Mesenchymal stem cell (in vitro differentiated cells and primary cell): ENCODE results near the gene ELFN1.

ENCODE experiments used
- DNase-seq: peaks from one replicate; pipeline ENCODE4 v3.0.0-alpha.2; 2013
- H2AFZ ChIP-seq: one replicate; pipeline ENCODE4 v1.6.1; 2013; ENCODE audit warnings: low read depth, mild to moderate bottlenecking, control low read depth, inconsistent platforms, low read length, moderate library complexity
- H2AK5ac ChIP-seq: 2 replicates; pipeline ENCODE4 v1.6.1; 2013; ENCODE audit warnings: low read length, moderate library complexity, mild to moderate bottlenecking, inconsistent platforms; ENCODE audit not compliant: severe bottlenecking
- H2BK120ac ChIP-seq: one replicate; pipeline ENCODE4 v1.6.1; 2013; ENCODE audit warnings: low read depth, mild to moderate bottlenecking, inconsistent platforms, low read length, moderate library complexity
- H2BK12ac ChIP-seq, 2 experiments: one replicate each; pipeline ENCODE4 v1.6.1; 2013; ENCODE audit warnings: inconsistent platforms in 2 of 2, low read length in 2 of 2, mild to moderate bottlenecking in 2 of 2, moderate library complexity in 2 of 2, control low read depth in 1 of 2
- H2BK15ac ChIP-seq: one replicate; pipeline ENCODE4 v1.6.1; 2013; ENCODE audit warnings: mild to moderate bottlenecking, low read depth, inconsistent platforms; ENCODE audit not compliant: poor library complexity, severe bottlenecking
- H2BK5ac ChIP-seq: 2 replicates; pipeline ENCODE4 v1.6.1; 2013; ENCODE audit warnings: low read depth, mild to moderate bottlenecking, low read length, control low read depth, inconsistent platforms; ENCODE audit not compliant: poor library complexity, severe bottlenecking
- H3K14ac ChIP-seq, 2 experiments: one replicate each; pipeline ENCODE4 v1.6.1; 2013; ENCODE audit warnings: inconsistent platforms in 2 of 2, low read length in 2 of 2, control low read depth in 1 of 2, mild to moderate bottlenecking in 1 of 2, moderate library complexity in 1 of 2
- H3K18ac ChIP-seq, 2 experiments: one replicate each; pipeline ENCODE4 v1.6.1; 2013; ENCODE audit warnings: inconsistent platforms in 2 of 2, low read length in 2 of 2, control low read depth in 1 of 2, low read depth in 1 of 2, mild to moderate bottlenecking in 1 of 2
- H3K23ac ChIP-seq, 2 experiments: one replicate each; pipeline ENCODE4 v1.6.1; 2013; ENCODE audit warnings: inconsistent platforms in 2 of 2, low read length in 2 of 2, mild to moderate bottlenecking in 2 of 2, moderate library complexity in 2 of 2, control low read depth in 1 of 2
- H3K27ac ChIP-seq: 2 replicates; pipeline ENCODE4 v1.5.1; 2013; ENCODE audit warnings: mild to moderate bottlenecking, moderate library complexity, low read length, control low read depth, inconsistent platforms; ENCODE audit not compliant: poor library complexity, severe bottlenecking
- H3K27me3 ChIP-seq, 2 experiments: 2 replicates each; pipeline versions ENCODE4 v1.6.1 to v1.7.0; 2013; ENCODE audit warnings: low read length in 2 of 2, mild to moderate bottlenecking in 2 of 2, moderate library complexity in 2 of 2, control low read depth in 1 of 2, inconsistent platforms in 1 of 2; ENCODE audit not compliant: control insufficient read depth in 1 of 2, insufficient read depth in 1 of 2
- H3K36me3 ChIP-seq, 2 experiments: 2 replicates each; pipeline versions ENCODE4 v1.6.1 to v1.7.0; 2013; ENCODE audit warnings: low read length in 2 of 2, control low read depth in 1 of 2, inconsistent platforms in 1 of 2, low read depth in 1 of 2, mild to moderate bottlenecking in 1 of 2; ENCODE audit not compliant: insufficient read depth in 2 of 2, control insufficient read depth in 1 of 2
- H3K4ac ChIP-seq, 2 experiments: one replicate each; pipeline ENCODE4 v1.6.1; 2013; ENCODE audit warnings: inconsistent platforms in 2 of 2, low read length in 2 of 2, mild to moderate bottlenecking in 2 of 2, moderate library complexity in 2 of 2, control low read depth in 1 of 2, low read depth in 1 of 2
- H3K4me1 ChIP-seq: 2 replicates; pipeline ENCODE4 v1.6.1; 2013; ENCODE audit warnings: low read depth, low read length, control low read depth; ENCODE audit not compliant: control insufficient read depth, insufficient read depth
- H3K4me2 ChIP-seq: 2 replicates; pipeline ENCODE4 v1.6.1; 2013; ENCODE audit warnings: low read length, mild to moderate bottlenecking, inconsistent platforms; ENCODE audit not compliant: poor library complexity, severe bottlenecking
- H3K4me3 ChIP-seq, 2 experiments: 2 replicates each; pipeline versions ENCODE4 v1.5.1 to v1.7.0; 2013; ENCODE audit warnings: low read length in 2 of 2, mild to moderate bottlenecking in 2 of 2, control low read depth in 1 of 2, low read depth in 1 of 2; ENCODE audit not compliant: insufficient read depth in 1 of 2
- H3K79me1 ChIP-seq: replicated peaks from 2 replicates; pipeline ENCODE4 v1.6.1; 2013; ENCODE audit warnings: mild to moderate bottlenecking, control low read depth, low read length, inconsistent platforms; ENCODE audit not compliant: poor library complexity, severe bottlenecking
- H3K9ac ChIP-seq: 2 replicates; pipeline ENCODE4 v1.7.0; 2013; ENCODE audit warnings: mild to moderate bottlenecking, low read length, moderate library complexity
- H3K9me3 ChIP-seq: 2 replicates; pipeline ENCODE4 v1.7.0; 2013; ENCODE audit warnings: mild to moderate bottlenecking, low read length; ENCODE audit not compliant: control insufficient read depth
- H4K8ac ChIP-seq: one replicate; pipeline ENCODE4 v1.6.1; 2013; ENCODE audit warnings: inconsistent platforms, mild to moderate bottlenecking, low read length, moderate library complexity
- H4K91ac ChIP-seq: one replicate; pipeline ENCODE4 v1.6.1; 2013; ENCODE audit warnings: mild to moderate bottlenecking, low read length, inconsistent platforms
- WGBS: methylation state at CpG from one replicate; pipeline ENCODE4 v1.1.7; 2013; ENCODE audit warnings: mixed read lengths; 5-methylcytosine and 5-hydroxymethylcytosine counted together

The ELFN1 gene

DNA sequence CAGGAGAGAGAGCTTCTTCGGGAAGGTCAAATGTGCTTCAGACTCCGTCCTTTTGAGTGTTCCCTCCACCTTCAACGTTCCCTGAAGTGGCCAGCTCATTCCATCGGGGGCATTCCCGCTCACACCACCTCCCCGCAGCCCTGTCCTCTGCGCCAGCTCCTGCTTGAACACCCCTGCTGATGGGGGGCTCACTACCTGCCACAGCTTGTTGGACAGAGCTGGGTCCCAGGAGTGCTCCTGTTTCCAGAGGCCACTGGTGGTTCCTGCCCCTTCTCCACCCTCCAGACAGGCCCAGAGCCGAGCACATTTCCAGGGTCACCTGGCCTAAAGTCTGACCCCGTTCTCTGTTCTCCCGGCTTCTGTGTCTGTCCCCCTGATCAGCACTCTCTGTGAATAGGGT, 67.4 kb downstream of the ELFN1 start:
- no peak overlapping the region for H2BK12ac ChIP-seq
- H3K27me3 ChIP-seq, result peaks cover 37 to 78% of the 10 kb centered on the region in 2 experiments
- H3K4ac ChIP-seq, result no peak overlapping the region
- no peak overlapping the region for H2AK5ac ChIP-seq
- no peak overlapping the region for H4K8ac ChIP-seq
- no peak overlapping the region for H3K18ac ChIP-seq
- no peak overlapping the region for H3K4me2 ChIP-seq
- no peak for DNase-seq
- no peaks in the 10 kb centered on the region for H3K36me3 ChIP-seq
- H4K91ac ChIP-seq, result no peak overlapping the region
- no peak overlapping the region for H3K14ac ChIP-seq
- H3K9ac ChIP-seq, result no peak overlapping the region
- WGBS, result 87% methylated on average over 10 of the region's 10 CpGs
- H3K79me1 ChIP-seq, result no peaks in the 10 kb centered on the region
- peaks cover 2% of the 10 kb centered on the region for H3K4me1 ChIP-seq
- H3K27ac ChIP-seq, result no peak overlapping the region
- H2AFZ ChIP-seq, result no peak overlapping the region
- no peak overlapping the region for H2BK15ac ChIP-seq
- H3K4me3 ChIP-seq, result no peak overlapping the region
- no peak overlapping the region for H2BK5ac ChIP-seq
- H3K9me3 ChIP-seq, result no peaks in the 10 kb centered on the region
- H2BK120ac ChIP-seq, result no peak overlapping the region
- H3K23ac ChIP-seq, result no peak overlapping the region

- Histone ChIP-seq H3K9ac (no peak overlapping the region), H3K36me3 (no peaks in the 10 kb centered on the region), H2AK5ac (no peak overlapping the region), H3K18ac (no peak overlapping the region), H3K9me3 (no peaks in the 10 kb centered on the region), H3K4ac (no peak overlapping the region), H3K4me1 (peaks cover 2% of the 10 kb centered on the region), H2BK15ac (no peak overlapping the region), H3K79me1 (no peaks in the 10 kb centered on the region), H2BK120ac (no peak overlapping the region), H2AFZ (no peak overlapping the region), H3K4me2 (no peak overlapping the region), H4K91ac (no peak overlapping the region), H3K27ac (no peak overlapping the region), H2BK5ac (no peak overlapping the region), H3K4me3 (no peak overlapping the region), H3K23ac (no peak overlapping the region), H2BK12ac (no peak overlapping the region), H3K14ac (no peak overlapping the region), H4K8ac (no peak overlapping the region), H3K27me3 (peaks cover 38 to 80% of the 10 kb centered on the region in 2 experiments)
- WGBS, result 88% methylated on average over 20 of the region's 20 CpGs
- DNase-seq, result no peak
Measured at GRCh38 chr7:1737956-1738355, 67.9 kb downstream of the ELFN1 start.

- no peak for DNase-seq
- no peaks in the 10 kb centered on the region for H3K79me1 ChIP-seq
- H3K27ac ChIP-seq, result no peak overlapping the region
- no peak overlapping the region for H3K4ac ChIP-seq
- no peaks in the 10 kb centered on the region for H3K9me3 ChIP-seq
- H2AFZ ChIP-seq, result no peak overlapping the region
- no peak overlapping the region for H2BK120ac ChIP-seq
- no peak overlapping the region for H3K18ac ChIP-seq
- no peak overlapping the region for H3K4me2 ChIP-seq
- peaks cover 2% of the 10 kb centered on the region for H3K4me1 ChIP-seq
- no peak overlapping the region for H3K23ac ChIP-seq
- no peaks in the 10 kb centered on the region for H3K36me3 ChIP-seq
- H4K91ac ChIP-seq, result no peak overlapping the region
- no peak overlapping the region for H2BK12ac ChIP-seq
- no peak overlapping the region for H3K14ac ChIP-seq
- no peak overlapping the region for H3K4me3 ChIP-seq
- 95% methylated on average over 11 of the region's 11 CpGs for WGBS
- no peak overlapping the region for H4K8ac ChIP-seq
- H2AK5ac ChIP-seq, result no peak overlapping the region
- no peak overlapping the region for H2BK15ac ChIP-seq
- peaks cover 32 to 80% of the 10 kb centered on the region in 2 experiments for H3K27me3 ChIP-seq
- no peak overlapping the region for H3K9ac ChIP-seq
- no peak overlapping the region for H2BK5ac ChIP-seq
Measured at GRCh38 chr7:1738511-1738910, 68.4 kb downstream of the ELFN1 start.

- no peak overlapping the region for H3K23ac ChIP-seq
- no peak overlapping the region for H2AFZ ChIP-seq
- H3K9me3 ChIP-seq, result no peaks in the 10 kb centered on the region
- H3K14ac ChIP-seq, result no peak overlapping the region
- no peaks in the 10 kb centered on the region for H3K79me1 ChIP-seq
- no peak overlapping the region for H4K91ac ChIP-seq
- no peak overlapping the region for H3K4me3 ChIP-seq
- H3K9ac ChIP-seq, result no peak overlapping the region
- no peak for DNase-seq
- H2BK12ac ChIP-seq, result no peak overlapping the region
- H2AK5ac ChIP-seq, result no peak overlapping the region
- H4K8ac ChIP-seq, result no peak overlapping the region
- no peak overlapping the region for H2BK15ac ChIP-seq
- no peak overlapping the region for H3K18ac ChIP-seq
- no peak overlapping the region for H2BK5ac ChIP-seq
- peaks cover 28 to 76% of the 10 kb centered on the region in 2 experiments for H3K27me3 ChIP-seq
- no peak overlapping the region for H3K4ac ChIP-seq
- no peaks in the 10 kb centered on the region for H3K36me3 ChIP-seq
- H3K27ac ChIP-seq, result no peak overlapping the region
- H3K4me2 ChIP-seq, result no peak overlapping the region
- no peak overlapping the region for H2BK120ac ChIP-seq
- WGBS, result 94% methylated on average over 19 of the region's 19 CpGs
- peaks cover 2% of the 10 kb centered on the region for H3K4me1 ChIP-seq
Measured at GRCh38 chr7:1738956-1739355, 68.9 kb downstream of the ELFN1 start.
